Hepatic stellate cell (primary cell): Measurements from ENCODE around the gene SYT12.

Source experiments
- DNase-seq: peaks from one replicate; pipeline ENCODE4 v3.0.0; 2011; ENCODE audit warnings: low spot score

Gene SYT12

GRCh38 chr11:67027943-67028542 lies 5.1 kb downstream of the SYT12 start:
- DNase-seq: no peak

GRCh38 chr11:67029146-67029545 lies 6.2 kb downstream of the SYT12 start:
- DNase-seq: no peak

GRCh38 chr11:67030976-67031375 lies 8.0 kb downstream of the SYT12 start:
- no peak for DNase-seq

GRCh38 chr11:67031791-67032561 lies 9.0 kb downstream of the SYT12 start:
- peak; percentile 60 for DNase-seq

- peak; percentile 93 for DNase-seq
Observed at GRCh38 chr11:67032830-67033551, 10.1 kb downstream of the SYT12 start.

GRCh38 chr11:67033661-67034166 lies 10.8 kb downstream of the SYT12 start:
- peak; percentile 92 for DNase-seq

GRCh38 chr11:67034350-67034749 lies 11.4 kb downstream of the SYT12 start:
- no peak for DNase-seq

GRCh38 chr11:67040147-67040546 lies 17.2 kb downstream of the SYT12 start:
- no peak for DNase-seq

GRCh38 chr11:67041602-67042001 lies 18.7 kb downstream of the SYT12 start:
- DNase-seq: no peak

GRCh38 chr11:67043572-67044349 lies 20.8 kb downstream of the SYT12 start:
- no peak for DNase-seq

- DNase-seq: no peak
Observed at GRCh38 chr11:67044496-67044895, 21.6 kb downstream of the SYT12 start.

- peak; percentile 93 for DNase-seq
Observed at GRCh38 chr11:67045314-67045713, 22.4 kb downstream of the SYT12 start.

- no peak for DNase-seq
Observed at GRCh38 chr11:67048515-67049130, 25.7 kb downstream of the SYT12 start.

GRCh38 chr11:67050139-67050538 lies 27.2 kb downstream of the SYT12 start:
- no peak for DNase-seq

- no peak for DNase-seq
Observed at GRCh38 chr11:67051180-67051893, 28.4 kb downstream of the SYT12 start.

- no peak for DNase-seq
Observed at GRCh38 chr11:67051945-67052488, 29.1 kb downstream of the SYT12 start.

GRCh38 chr11:67052891-67053290 lies 30.0 kb downstream of the SYT12 start:
- no peak for DNase-seq

- peak; percentile 88 for DNase-seq
Observed at GRCh38 chr11:67053896-67054329, 31.0 kb downstream of the SYT12 start.

- DNase-seq: peak; percentile 94
Observed at GRCh38 chr11:67054346-67054835, 31.5 kb downstream of the SYT12 start.

- peak; percentile 94 for DNase-seq
Observed at GRCh38 chr11:67054836-67055523, 32.0 kb downstream of the SYT12 start.
